Inflammatory macrophage (primary cell): ENCODE measurements around the gene BAZ1B.
"Not testable (repeated sequence)": the region's sequence is repeated elsewhere in the genome, so short reads cannot be mapped to it uniquely, and the experiment has no call there.

ENCODE experiments used
- DNase-seq, 2 donors: peaks; one replicate each; pipeline ENCODE4 v3.0.0-alpha.2; 2020 to 2022

Gene BAZ1B

DNA sequence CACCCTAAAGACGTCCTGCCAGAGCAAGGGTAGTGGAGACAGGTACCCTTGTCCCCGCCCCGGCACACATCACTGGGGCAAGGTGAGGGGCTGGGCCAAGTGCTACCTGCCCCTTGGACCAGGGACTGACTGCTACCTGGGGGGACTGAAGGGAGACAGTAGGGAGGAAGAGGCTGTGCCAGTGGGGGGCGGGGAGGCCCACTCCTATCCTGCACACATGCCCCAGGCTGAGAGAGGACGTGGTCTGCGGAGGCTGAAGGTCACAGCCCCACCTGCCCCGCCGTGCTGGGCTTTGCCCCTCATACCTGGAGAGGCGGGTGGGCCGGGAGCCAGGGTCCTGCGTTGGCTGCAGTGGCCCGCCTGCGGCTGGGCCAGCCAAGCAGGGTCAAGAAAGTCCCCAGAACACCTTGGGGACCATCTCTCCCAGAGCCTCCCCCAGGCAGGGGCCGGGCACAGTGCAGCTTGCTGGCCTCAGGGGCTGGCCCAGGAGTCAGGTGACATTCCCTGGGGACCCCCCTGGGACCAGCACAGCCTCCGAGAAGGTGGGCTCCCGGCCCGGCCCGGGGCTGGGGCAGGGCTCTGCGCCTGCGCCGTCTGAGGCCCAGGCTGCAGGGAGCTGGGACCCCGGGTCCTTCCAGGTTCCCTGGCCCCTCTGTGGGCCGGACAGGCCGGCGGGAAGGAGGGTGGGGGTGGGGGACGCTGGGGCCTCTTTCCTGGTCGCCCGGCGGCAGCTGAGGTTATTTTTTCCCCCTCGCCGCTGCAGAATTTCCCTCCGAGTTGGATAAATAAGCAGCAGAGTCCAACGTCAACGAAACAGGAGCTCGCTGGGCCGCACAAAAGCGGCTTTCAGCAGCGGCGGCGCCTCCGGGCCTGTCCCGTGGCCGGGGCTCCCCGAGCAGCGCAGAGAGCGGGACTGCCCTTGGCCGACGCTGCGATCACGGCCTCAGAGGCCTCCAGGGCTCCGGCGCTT lies 98.3 kb downstream of the BAZ1B start:
- peak; percentile 7 to 48 for DNase-seq

DNA sequence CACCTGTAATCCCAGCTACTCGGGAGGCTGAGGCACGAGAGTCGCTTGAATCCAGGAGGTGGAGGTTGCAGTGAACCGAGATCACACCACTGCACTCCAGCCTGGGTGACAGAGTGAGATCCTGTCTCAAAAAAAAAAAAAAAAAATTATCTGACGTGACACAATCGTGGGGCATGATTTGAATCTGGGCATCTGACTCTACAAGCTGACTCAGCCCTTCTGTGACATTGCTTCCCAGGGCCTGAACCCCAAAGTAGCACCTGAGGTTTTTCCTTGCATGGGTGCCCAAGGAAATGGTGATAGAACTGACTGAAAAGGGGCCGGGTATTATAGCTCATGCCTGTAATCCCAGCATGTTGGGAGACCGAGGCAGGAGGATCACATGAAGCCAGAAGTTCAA lies 101.5 kb downstream of the BAZ1B start:
- DNase-seq: not testable (repeated sequence)

DNA sequence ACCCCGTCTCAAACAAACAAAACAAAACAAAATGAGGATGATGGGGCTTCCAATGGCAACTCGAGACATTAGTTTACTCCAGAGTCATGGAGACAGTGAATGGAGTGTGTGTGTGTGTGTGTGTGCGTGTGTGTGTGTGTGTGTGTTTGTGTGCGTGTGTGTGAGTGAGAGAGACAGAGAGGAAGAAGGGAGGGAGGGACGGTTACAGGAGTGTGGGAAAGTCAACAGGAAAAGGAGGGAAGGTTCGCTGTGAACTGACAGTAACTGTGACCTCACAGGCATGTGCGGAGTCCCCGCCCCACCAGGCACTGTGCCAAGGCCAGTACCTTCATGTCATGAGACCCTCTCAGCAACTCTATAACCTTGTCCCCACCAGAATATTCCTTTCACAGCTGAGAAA lies 102.1 kb downstream of the BAZ1B start:
- not testable (repeated sequence) for DNase-seq

DNA sequence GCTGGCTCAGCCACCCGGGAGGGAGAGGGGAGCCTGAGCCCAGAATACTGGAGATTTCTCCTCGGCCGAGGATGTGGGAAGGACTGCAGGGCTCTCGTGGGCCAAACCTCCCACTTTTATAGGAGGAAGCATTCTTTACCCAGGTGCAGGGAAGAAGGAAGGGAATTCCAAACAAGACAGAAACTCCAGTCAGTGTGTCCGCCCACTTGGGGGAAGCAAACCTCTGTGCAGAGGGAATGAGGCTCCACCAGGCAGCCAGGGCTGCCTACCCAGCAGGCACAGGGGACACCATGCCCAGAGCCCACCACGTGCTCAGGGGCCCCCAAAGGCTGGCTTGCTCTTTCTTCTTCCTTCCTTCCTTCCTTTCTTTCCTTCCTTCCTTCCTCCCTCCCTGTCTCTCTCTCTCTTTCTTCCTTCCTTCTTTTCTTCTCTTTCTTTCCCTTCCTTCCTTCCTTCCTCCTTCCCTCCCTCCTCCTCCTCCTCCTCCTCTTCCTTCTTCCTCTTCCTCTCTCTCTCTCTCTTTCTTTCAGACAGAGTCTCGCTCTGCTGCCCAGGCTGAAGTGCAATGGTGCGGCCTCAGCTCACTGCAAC lies 103.9 kb downstream of the BAZ1B start:
- DNase-seq: no peak

DNA sequence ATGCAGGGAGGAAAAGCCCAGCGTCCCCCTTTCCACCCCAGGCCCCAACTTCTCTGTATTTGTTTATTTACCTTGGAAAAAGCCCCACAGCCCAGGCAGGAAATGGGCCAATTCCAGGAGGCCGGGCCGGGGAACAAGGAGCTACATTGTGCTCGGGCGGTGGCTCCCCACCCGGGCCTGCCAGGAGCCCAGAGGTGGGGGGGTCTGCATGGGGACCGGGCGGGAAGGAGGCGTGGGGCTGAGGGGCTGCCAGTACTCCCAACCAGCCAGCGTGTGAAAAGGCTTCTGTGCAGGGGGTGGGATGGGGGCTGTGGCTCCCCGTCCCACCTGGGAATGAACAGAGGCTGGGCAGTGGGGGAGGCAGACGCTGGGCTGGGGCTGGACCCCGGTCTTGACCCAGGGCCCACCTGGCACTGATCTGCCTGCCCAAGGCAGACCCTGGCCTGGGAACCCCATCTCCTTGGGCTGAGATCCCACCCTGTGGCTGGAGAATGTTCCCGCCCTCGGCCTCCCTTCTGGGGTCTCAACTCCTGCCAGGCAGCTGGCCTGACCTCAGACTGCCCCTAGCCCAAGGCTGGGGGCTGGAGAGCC lies 111.5 kb downstream of the BAZ1B start:
- not testable (repeated sequence) for DNase-seq

DNA sequence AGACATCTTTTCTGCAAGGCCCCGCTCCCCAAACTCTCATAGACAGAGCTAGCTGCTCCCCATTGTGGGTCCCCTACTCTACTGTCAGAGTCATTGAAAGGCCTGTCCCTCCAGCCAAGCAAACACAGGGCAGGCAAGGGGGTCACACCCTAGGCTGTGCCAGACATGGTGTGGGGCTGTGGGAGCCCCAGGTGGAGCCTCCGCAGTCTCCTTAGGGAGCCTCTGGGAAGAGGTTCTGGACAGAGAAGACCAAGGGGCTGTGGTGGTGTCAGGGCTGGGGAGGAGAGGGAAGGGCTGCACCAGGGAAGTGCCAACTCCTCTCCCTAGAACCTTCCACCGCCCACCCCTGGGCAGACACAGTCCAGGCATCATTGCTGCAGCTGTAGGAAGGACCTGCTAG lies 117.2 kb downstream of the BAZ1B start:
- DNase-seq: not testable (repeated sequence)

DNA sequence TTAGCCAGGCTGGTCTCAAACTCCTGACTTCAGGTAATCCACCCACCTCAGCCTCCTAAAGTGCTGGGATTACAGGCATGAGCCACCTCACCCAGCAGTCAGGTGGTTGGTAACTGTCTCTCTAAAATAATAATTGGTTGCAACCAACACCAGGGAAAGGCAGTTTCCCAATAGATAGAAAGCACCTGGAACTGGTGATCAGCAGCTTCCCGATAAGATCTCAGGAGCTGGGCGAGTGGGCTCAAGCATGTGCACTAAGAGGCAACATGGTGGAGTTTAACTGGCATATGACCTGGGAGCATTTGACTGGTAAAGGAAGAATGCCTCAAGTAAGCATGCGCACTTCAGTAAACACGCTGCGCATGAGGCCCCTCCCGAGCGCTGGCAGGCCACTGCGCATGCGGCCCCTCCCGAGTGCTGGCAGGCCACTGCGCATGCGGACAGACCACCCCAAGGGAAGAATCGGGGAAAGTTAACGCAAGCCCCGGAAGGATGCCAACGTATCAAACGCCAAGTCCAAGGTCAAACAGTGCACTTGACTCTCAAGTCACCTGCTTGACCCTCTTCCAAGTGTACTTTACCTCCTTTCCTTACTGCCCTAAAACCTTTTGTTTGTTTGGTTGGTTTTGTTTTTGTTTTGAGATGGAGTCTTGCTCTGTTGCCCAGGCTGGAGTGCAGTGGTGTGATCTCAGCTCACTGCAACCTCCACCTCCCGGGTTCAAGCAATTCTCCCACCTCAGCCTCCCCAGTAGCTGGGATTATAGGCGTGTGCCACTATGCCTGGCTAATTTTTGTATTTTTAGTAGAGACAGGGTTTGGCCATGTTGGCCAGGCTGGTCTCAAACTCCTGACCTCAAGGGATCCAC lies 122.7 kb downstream of the BAZ1B start:
- peak; percentile 62 to 70 for DNase-seq

DNA sequence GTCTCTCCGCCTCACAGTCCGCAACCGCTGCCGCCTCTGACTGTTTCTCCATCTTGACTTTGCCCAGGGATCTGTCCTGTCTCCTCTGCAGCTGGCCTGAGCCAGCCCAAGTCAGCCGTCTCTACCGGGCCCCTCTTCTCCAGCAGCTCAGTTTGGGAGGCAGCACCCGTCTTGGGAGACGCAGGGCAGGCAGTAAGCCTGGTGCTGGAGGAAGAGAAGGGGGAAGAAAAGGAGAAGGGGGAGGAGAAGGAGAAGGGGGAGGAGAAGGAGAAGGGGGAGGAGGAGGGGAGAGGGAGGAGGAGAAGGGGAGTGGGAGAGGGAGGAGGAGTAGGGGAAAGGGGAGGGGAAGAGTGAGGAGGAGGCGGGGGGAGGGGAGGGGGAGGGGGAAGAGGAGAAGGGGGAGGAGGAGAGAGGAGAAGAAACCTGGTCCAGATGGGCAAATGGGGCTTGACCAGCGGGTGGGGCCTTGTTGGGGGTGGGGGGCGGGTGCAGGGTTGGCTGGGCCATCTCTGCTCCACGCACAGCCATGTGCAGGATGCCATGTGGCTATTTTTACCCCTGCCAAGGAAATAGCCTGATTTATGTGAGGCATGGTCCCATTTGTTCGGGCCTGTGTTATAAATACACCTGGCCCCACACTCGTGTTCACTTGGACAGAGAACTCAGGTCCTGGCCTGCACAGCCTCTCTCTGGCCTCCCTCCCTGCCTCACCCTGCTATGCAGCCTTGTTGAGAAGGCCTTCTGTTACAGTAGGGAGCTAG lies 124.4 kb downstream of the BAZ1B start:
- no peak for DNase-seq

DNA sequence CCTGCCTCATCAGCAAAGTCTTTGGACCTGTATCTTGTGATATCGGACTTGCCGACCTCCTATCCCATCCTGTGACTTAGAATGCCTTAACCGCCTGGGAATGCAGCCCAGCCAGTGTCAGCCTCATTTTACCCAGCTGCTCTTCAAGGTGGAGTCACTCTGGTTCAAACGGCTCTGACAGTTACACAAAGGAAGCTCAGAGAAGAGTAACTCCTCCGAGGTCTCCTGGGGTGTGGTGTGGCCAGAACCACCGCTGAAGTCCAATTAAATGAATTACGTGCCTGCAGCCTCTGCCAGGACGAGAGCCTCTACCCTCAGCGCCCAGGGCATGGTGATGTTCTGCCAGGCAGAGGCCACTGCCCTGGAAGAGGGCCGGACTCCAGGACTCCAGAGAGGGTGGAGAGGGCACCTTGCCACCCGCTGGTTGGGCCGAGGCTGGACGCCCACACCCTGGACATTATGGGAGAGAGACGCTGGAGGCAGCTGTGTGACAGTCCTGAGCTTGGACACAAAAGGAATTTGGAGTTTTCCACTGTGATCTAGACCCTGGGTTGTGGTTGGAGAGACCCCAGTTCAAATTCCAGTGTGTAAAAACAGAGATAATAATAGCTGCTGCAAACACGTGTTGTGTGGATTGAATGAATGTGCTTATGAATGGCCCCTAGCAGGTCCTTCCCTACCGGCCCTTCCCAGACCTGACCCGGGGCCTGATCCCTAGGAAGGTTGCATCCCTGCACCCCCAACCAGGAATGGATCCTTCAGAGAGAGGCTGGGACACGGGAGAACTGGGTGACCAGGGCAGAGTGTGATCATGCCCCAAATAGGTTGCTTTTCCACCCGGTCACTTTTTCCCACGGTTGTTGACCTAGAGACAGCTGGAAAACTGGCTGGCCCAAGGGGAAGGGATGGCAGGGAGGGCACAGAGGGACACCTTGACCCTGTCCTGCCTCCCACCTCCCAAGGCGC lies 126.3 kb downstream of the BAZ1B start:
- no peak for DNase-seq

DNA sequence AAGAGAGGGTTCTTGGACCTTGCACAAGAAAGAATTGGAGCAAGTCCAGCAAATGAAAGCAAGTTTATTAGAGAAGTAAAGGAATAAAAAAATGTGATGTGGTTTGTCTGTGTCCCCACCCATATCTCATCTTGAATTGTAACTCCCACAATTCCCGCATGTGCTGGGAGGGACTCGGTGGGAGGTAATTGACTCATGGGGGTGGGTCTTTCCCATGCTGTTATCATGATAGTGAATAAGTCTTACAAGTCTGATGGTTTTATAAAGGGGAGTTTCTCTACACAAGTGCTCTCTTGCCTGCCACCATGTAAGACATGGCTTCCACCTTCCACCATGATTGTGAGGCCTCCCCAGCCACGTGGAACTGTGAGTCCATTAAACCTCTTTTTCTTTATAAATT lies 127.7 kb downstream of the BAZ1B start:
- no peak for DNase-seq

DNA sequence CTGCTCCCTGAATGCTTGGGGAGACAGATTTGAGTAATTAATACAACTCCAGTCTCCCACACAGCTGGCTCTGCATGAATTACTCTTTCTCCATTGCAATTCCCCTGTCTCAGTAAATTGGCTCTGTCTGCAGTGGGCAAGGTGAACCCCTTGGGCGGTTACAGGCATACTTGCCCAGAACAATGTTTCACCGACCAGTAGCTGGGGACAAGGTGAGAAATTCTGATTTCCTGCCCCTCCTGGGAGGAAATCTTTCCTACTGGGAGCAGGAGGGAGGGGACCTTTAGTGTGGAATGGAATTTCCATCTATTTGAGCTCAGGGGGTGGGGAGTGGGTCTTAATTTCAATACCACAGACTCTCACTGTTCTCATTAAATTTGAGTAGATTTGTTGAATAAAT lies 130.7 kb downstream of the BAZ1B start:
- no peak for DNase-seq
